ACC112 (cell line): ENCODE measurements around the gene RAPGEF3.
A peak's percentile ranks its signal among the peaks of the same experiment; 100 is the strongest.

Source experiments
- H2AFZ ChIP-seq: fragments of 200-600 bp; sonication (generic); one replicate; pipeline ENCODE4 v1.6.0; 2017; ENCODE audit warnings: antibody characterized with exemption, low read length; ENCODE audit not compliant: unreplicated experiment
- H3K27ac ChIP-seq: fragments of 200-600 bp; sonication (generic); 2 replicates; pipeline ENCODE4 v1.5.1; 2014; ENCODE audit warnings: low read depth, mild to moderate bottlenecking, antibody characterized with exemption, low read length, moderate library complexity
- H3K27me3 ChIP-seq: fragments of 200-600 bp; sonication (generic); 2 replicates; pipeline ENCODE4 v1.6.1; 2014; ENCODE audit warnings: mild to moderate bottlenecking, antibody characterized with exemption, low read length, moderate library complexity, mixed read lengths; ENCODE audit not compliant: insufficient read depth
- H3K36me3 ChIP-seq: fragments of 200-600 bp; sonication (generic); 2 replicates; pipeline ENCODE4 v1.6.1; 2016; ENCODE audit warnings: mild to moderate bottlenecking, antibody characterized with exemption, low read length, moderate library complexity, mixed read lengths; ENCODE audit not compliant: insufficient read depth
- H3K4me1 ChIP-seq: fragments of 200-600 bp; sonication (generic); one replicate; pipeline ENCODE4 v1.6.1; 2016; ENCODE audit warnings: low read length, mixed read lengths; ENCODE audit not compliant: insufficient read depth, unreplicated experiment, control insufficient read depth
- H3K4me3 ChIP-seq: fragments of 200-600 bp; sonication (generic); 2 replicates; pipeline ENCODE4 v1.5.1; 2014; ENCODE audit warnings: mild to moderate bottlenecking, low read depth, low read length
- H3K79me2 ChIP-seq: fragments of 200-600 bp; sonication (generic); one replicate; pipeline ENCODE4 v1.6.0; 2016; ENCODE audit warnings: low read length; ENCODE audit not compliant: control insufficient read depth, unreplicated experiment, insufficient read depth

The RAPGEF3 gene

DNA sequence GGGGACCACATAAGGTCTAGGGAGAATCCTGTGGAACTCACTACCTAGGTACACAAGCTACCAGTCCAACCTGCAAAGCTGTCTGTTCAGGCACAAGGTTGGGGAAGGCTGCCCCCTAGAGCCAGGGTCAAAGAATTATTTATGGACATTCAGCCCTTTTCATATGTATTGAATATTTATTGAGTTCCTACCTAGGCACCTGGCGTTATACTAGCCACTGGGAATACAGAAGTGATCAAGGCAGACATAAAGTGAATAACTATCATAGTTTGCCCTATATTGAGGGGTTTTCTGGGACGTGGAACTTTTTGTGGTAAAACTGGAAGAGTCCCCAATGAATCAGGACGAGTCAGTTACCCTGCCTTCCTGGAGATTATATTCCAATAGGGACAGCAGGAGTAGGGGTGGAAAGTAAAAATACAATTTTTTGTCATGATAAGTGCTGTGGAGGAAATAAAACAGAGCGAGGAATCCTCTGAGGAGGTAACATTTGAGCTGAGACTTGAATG is 8.6 kb upstream of the RAPGEF3 start:
- no peaks in the 10 kb centered on the region for H3K36me3 ChIP-seq
- H3K27ac ChIP-seq: no peak overlapping the region
- H3K27me3 ChIP-seq: no peaks in the 10 kb centered on the region
- H3K79me2 ChIP-seq: no peaks in the 10 kb centered on the region
- no peak overlapping the region for H2AFZ ChIP-seq
- H3K4me3 ChIP-seq: no peak overlapping the region
- H3K4me1 ChIP-seq: peaks cover 12% of the 10 kb centered on the region

DNA sequence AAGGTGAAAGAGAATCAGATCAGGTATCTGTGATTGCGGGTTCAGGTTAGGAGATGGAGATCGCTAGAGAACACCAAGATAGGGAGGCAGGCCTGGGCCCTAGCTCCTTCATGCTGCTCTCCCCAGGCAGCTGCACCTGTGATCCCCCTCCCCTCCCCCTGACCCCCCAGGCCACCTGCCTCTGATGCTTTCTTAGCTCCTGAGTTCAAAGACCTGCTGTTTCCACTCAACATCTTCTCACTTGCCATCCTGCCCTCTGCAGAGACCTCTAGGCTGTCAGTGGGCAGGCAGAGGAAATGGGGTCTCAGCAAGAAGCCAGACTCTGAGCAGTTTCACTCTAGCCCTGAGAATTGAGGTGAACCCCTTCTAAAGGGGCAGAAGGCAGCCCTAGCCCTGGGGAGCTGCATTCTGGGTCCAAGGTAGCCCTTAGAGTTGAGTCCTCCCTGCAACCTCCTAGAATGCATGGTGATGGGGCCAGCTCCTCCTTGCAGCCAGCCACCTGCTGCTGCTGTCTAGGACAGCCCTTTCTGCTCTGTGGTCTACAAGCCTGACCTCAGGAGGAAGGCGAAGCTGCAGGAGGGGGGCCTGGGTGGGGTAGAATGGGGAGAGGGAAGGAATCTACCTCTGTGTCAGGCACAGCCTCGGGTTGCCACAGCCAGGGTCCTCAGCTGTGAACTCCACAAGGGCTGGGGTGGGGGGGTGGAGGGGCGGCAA is 8.0 kb upstream of the RAPGEF3 start:
- Histone ChIP-seq H3K36me3 (no peaks in the 10 kb centered on the region), H2AFZ (no peak overlapping the region), H3K4me1 (peaks cover 12% of the 10 kb centered on the region), H3K27ac (no peak overlapping the region), H3K79me2 (no peaks in the 10 kb centered on the region), H3K27me3 (no peaks in the 10 kb centered on the region), H3K4me3 (no peak overlapping the region)

- H3K4me3 ChIP-seq: no peak overlapping the region
- H3K4me1 ChIP-seq: peaks cover 11% of the 10 kb centered on the region
- H3K79me2 ChIP-seq: no peaks in the 10 kb centered on the region
- no peaks in the 10 kb centered on the region for H3K36me3 ChIP-seq
- no peaks in the 10 kb centered on the region for H3K27me3 ChIP-seq
- H3K27ac ChIP-seq: no peak overlapping the region
- H2AFZ ChIP-seq: no peak overlapping the region
Measured at GRCh38 chr12:47763481-47764346, 5.0 kb upstream of the RAPGEF3 start.

- H3K27ac ChIP-seq: no peak overlapping the region
- H3K27me3 ChIP-seq: no peaks in the 10 kb centered on the region
Measured at GRCh38 chr12:47762850-47763465, 4.3 kb upstream of the RAPGEF3 start.

GRCh38 chr12:47758584-47758833 is 171 bp downstream of the RAPGEF3 start:
- Histone ChIP-seq H3K27me3 (no peaks in the 10 kb centered on the region), H3K36me3 (no peaks in the 10 kb centered on the region), H3K27ac (no peak overlapping the region), H3K4me1 (peaks cover 26% of the 10 kb centered on the region), H2AFZ (peak overlapping the region; percentile 67), H3K79me2 (no peaks in the 10 kb centered on the region), H3K4me3 (peak overlapping the region; percentile 84)

More at GRCh38 chr12:47762850-47763465, 4.3 kb upstream of the RAPGEF3 start:
- no peak overlapping the region for H2AFZ ChIP-seq
- no peak overlapping the region for H3K4me3 ChIP-seq
- no peaks in the 10 kb centered on the region for H3K36me3 ChIP-seq
- H3K79me2 ChIP-seq: no peaks in the 10 kb centered on the region
- H3K4me1 ChIP-seq: peaks cover 9% of the 10 kb centered on the region

DNA sequence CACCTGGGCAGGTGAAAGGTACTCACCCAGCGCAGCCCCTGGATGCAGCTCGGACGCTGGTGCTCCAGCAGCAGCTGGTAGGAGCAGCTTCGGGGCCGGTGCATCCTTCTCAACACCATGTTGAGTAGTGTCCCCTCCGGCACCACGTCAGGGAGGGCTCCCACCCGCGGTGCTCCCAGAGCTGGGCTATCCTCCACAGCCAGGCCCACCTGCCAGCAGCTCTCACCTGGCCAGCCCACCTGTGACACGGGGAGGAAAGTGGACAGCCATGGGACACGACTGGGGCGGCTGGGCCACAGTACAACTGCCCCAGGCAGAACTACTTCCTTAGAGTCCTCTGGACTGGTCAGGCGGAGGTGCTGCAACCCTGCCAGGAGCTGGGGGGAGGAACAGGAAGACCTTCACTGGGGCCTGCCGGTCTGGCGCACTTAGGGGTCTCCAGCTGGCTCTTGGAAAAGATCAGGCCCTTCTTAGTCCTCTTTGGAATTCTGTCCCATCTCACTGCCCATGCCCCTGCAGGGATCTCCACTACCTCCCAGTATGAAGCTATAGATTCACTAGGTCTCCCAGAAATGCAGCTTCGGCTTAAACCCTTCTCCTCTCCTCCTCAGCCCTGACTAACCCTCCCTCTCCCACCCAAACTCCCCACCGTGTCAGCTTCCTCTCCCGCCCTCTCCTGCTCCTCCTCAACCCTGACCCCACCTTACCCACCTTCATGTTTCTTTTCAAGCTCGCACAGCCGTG is 668 bp downstream of the RAPGEF3 start:
- Histone ChIP-seq H3K4me1 (peaks cover 31% of the 10 kb centered on the region), H3K27ac (no peak overlapping the region), H3K4me3 (peak overlapping the region; percentile 84)

DNA sequence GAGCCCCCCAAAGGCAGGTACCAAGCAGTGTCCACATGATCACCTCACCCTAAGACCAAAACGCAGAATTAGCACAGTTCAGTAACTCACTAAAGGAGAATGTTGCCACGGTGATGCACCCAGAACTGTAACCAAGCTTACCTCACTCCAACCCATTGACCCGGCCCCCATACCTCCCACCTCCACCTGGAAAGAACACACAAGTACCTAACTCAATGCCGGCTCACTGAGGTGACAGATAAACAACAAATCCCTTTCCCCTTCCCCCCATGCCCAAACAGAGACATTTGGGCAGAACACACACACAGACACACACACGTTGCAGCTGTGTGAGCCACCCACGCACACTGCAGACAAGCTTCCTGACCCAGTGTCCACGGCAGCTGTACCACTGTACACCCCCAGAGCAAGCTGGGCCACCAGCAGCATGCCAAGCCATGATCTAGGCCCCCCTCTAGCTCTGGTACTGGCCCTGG is 1.3 kb downstream of the RAPGEF3 start:
- Histone ChIP-seq H3K4me1 (peaks cover 37% of the 10 kb centered on the region), H3K36me3 (no peaks in the 10 kb centered on the region)

More for the DNA sequence above, 668 bp downstream of the RAPGEF3 start:
- Histone ChIP-seq H3K36me3 (no peaks in the 10 kb centered on the region), H3K79me2 (no peaks in the 10 kb centered on the region), H3K27me3 (no peaks in the 10 kb centered on the region), H2AFZ (peak overlapping the region; percentile 67)

DNA sequence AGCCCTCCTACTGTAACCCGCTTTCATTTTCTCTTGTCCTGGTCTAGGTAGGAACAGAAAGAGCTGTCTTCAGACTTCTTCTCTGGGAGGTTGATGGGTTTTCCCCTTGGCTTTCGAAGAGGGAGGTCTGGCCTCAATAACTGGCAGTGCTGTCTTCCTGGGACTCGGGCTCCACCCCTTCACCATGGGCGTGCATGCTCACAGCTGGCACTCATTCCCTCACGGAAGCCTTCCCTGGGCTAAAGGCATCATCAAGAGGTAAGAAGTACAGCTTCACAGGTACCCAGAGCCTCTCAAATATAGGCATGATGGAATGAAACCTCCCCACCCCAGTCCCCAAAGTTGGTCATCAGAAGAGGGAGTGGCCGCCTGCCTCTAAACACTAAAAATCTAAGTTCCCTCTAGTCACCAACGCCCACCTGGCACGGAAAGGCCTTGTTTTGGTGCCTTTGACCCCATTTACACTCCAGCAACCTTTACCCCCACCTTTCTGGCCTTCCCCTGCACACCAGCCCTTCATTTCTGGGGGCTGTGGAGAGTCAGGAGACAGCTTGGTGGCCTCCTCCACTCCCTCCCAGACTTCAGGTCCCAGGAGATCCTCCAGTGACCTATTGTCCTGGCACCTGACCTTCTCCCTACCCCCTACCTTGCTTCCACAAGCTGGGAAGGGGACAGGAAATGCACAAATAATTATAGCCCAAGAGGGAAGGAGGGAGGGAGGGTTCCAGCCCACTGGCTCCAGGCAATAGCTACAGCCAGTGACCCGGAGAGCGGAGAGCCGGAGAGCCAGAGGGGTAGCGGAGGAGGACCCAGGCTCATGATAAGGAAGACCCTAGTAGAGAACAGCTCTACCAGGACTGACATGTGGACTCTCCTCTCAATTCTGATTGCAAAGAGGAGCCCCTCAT is 2.8 kb downstream of the RAPGEF3 start:
- H3K27ac ChIP-seq: no peak overlapping the region
- no peak overlapping the region for H2AFZ ChIP-seq
- no peaks in the 10 kb centered on the region for H3K36me3 ChIP-seq
- no peaks in the 10 kb centered on the region for H3K27me3 ChIP-seq
- peaks cover 42% of the 10 kb centered on the region for H3K4me1 ChIP-seq
- no peaks in the 10 kb centered on the region for H3K79me2 ChIP-seq
- H3K4me3 ChIP-seq: no peak overlapping the region

More for the DNA sequence above, 1.3 kb downstream of the RAPGEF3 start:
- H3K79me2 ChIP-seq: no peaks in the 10 kb centered on the region
- H2AFZ ChIP-seq: no peak overlapping the region
- H3K27ac ChIP-seq: no peak overlapping the region
- H3K27me3 ChIP-seq: no peaks in the 10 kb centered on the region
- H3K4me3 ChIP-seq: peak overlapping the region; percentile 84

- H3K27ac ChIP-seq: no peak overlapping the region
Measured at GRCh38 chr12:47754881-47755280, 3.8 kb downstream of the RAPGEF3 start.

More at GRCh38 chr12:47754881-47755280, 3.8 kb downstream of the RAPGEF3 start:
- Histone ChIP-seq H3K79me2 (no peaks in the 10 kb centered on the region), H2AFZ (no peak overlapping the region), H3K27me3 (no peaks in the 10 kb centered on the region), H3K4me3 (no peak overlapping the region), H3K4me1 (peaks cover 42% of the 10 kb centered on the region), H3K36me3 (no peaks in the 10 kb centered on the region)
